A673 (cell line): Measurements from ENCODE around the gene KLF17. TPM values are rescaled to one million over a fixed set of nuclear protein-coding genes. Genes with fewer than 3 reads are reported as not detected.

ENCODE experiments used
- BruUV-seq: library from RNA; stranded (reverse); fragments of 400-500 nt; replicated peaks from 2 replicates; lab custom pipeline; 2021; lab: Mats Ljungman, UMichigan
- CTCF ChIA-PET: fragments of 300-600 bp; sonication (Branson Sonifier 250); formaldehyde crosslinking; loops from one replicate; lab custom pipeline; 2022; ENCODE audit warnings: antibody characterized with exemption; lab: Charles Lee
- POLR2A ChIA-PET: fragments of 300-600 bp; sonication (Branson Sonifier 250); formaldehyde crosslinking; loops from one replicate; lab custom pipeline; 2022; ENCODE audit warnings: antibody characterized with exemption; ENCODE audit not compliant: low non-redundant PET; lab: Charles Lee
- DNase-seq: peaks from one replicate; pipeline ENCODE4 v3.0.0-alpha.2; 2015; ENCODE audit warnings: low spot score
- H3K27ac ChIP-seq: fragments of 200-600 bp; sonication (generic); 2 replicates; pipeline ENCODE4 v1.5.1; 2016; ENCODE audit warnings: mixed run types, low read depth, mild to moderate bottlenecking, mixed read lengths, antibody characterized with exemption, low read length; ENCODE audit not compliant: poor library complexity, severe bottlenecking
- H3K27me3 ChIP-seq: fragments of 200-600 bp; sonication (generic); replicated peaks from 2 replicates; pipeline ENCODE4 v1.6.1; 2017; ENCODE audit warnings: mixed run types, low read depth, mild to moderate bottlenecking, mixed read lengths, antibody characterized with exemption, low read length; ENCODE audit not compliant: insufficient read depth, poor library complexity
- H3K36me3 ChIP-seq: fragments of 200-600 bp; sonication (generic); 2 replicates; pipeline ENCODE4 v1.6.1; 2016; ENCODE audit warnings: mixed run types, mild to moderate bottlenecking, mixed read lengths, antibody characterized with exemption, low read length; ENCODE audit not compliant: insufficient read depth, poor library complexity, severe bottlenecking
- H3K4me1 ChIP-seq: fragments of 200-600 bp; sonication (generic); 2 replicates; pipeline ENCODE4 v1.6.1; 2017; ENCODE audit warnings: mixed run types, mild to moderate bottlenecking, mixed read lengths, antibody characterized with exemption, low read length; ENCODE audit not compliant: insufficient read depth, poor library complexity, severe bottlenecking
- H3K4me3 ChIP-seq: fragments of 200-600 bp; sonication (generic); 2 replicates; pipeline ENCODE4 v1.5.1; 2016; ENCODE audit warnings: low read depth, mixed run types, mild to moderate bottlenecking, mixed read lengths, low read length; ENCODE audit not compliant: poor library complexity, severe bottlenecking
- H3K9me3 ChIP-seq: fragments of 200-600 bp; sonication (generic); 2 replicates; pipeline ENCODE4 v1.6.1; 2016; ENCODE audit warnings: mixed run types, low read depth, mild to moderate bottlenecking, mixed read lengths, antibody characterized with exemption, low read length; ENCODE audit not compliant: poor library complexity, severe bottlenecking
- CTCF ChIP-seq: fragments of 300-800, 200-600 bp; sonication (generic); conservative IDR thresholded peaks from 2 replicates; pipeline ENCODE4 v1.5.1; 2017; ENCODE audit warnings: low read depth, mild to moderate bottlenecking, antibody characterized with exemption, low read length, moderate library complexity, mixed read lengths
- EZH2 ChIP-seq: fragments of 200-600 bp; sonication (generic); IDR thresholded peaks from 2 replicates; pipeline ENCODE4 v1.6.1; 2017; ENCODE audit warnings: borderline replicate concordance, low read depth, mild to moderate bottlenecking, mixed read lengths, antibody characterized with exemption, low read length; ENCODE audit not compliant: poor library complexity, severe bottlenecking
- intact Hi-C: fragments of 100-400 bp; cut with micrococcal nuclease; formaldehyde crosslinking; loops from one replicate; pipeline ENCODE4 v1.10.0; 2022; ENCODE audit not compliant: unreplicated experiment
- total RNA-seq: library from RNA; stranded (reverse); gene quantifications from 2 replicates; pipeline ENCODE4 v1.2.3, GENCODE V29; 2021

The KLF17 gene
- total RNA-seq, 1 experiment from 2014 or later: not detected

GRCh38 chr1:44170281-44170823 lies 51.7 kb downstream of the KLF17 start:
- H3K9me3 ChIP-seq: no peaks in the 10 kb centered on the region
- CTCF ChIA-PET: no interaction called here
- H3K27me3 ChIP-seq: no peaks in the 10 kb centered on the region

GRCh38 chr1:44174630-44175029 lies 56.0 kb downstream of the KLF17 start:
- no TSS peak for BruUV-seq
- no peak for TF ChIP-seq EZH2
- TF ChIP-seq CTCF: no peak
- Histone ChIP-seq H3K27ac (no peak overlapping the region), H3K4me3 (no peak overlapping the region), H3K4me1 (no peaks in the 10 kb centered on the region), H3K9me3 (no peaks in the 10 kb centered on the region), H3K36me3 (no peaks in the 10 kb centered on the region), H3K27me3 (no peaks in the 10 kb centered on the region)
- intact Hi-C loops: no loop called here
- no peak for DNase-seq
- ChIA-PET POLR2A (no interaction called here), CTCF (no interaction called here)

More at GRCh38 chr1:44170281-44170823, 51.7 kb downstream of the KLF17 start:
- no peaks in the 10 kb centered on the region for H3K36me3 ChIP-seq
- TF ChIP-seq CTCF (no peak), EZH2 (no peak)
- POLR2A ChIA-PET: interaction anchor here (0.5 kb wide), 1 partner anchor 108 kb away, joined by 3 read pairs; no protein-coding TSS in a partner anchor
- intact Hi-C loops: no loop called here
- no peak overlapping the region for H3K27ac ChIP-seq
- BruUV-seq: no TSS peak
- DNase-seq: no peak
- H3K4me1 ChIP-seq: no peaks in the 10 kb centered on the region
- H3K4me3 ChIP-seq: no peak overlapping the region

Other genes starting within 250 kb of the KLF17 start
- 25.1 and 28.1 TPM in 2 replicates for gene ARTN, start 185.0 kb upstream of the KLF17 start, total RNA-seq
- 44.1 and 53.4 TPM in 2 replicates for gene IPO13, start 171.9 kb upstream of the KLF17 start, total RNA-seq
- 44.8 and 52.8 TPM in 2 replicates for gene DPH2, start 148.8 kb upstream of the KLF17 start, total RNA-seq
- 153 and 181 TPM in 2 replicates for gene ATP6V0B, start 143.9 kb upstream of the KLF17 start, total RNA-seq
- gene B4GALT2, start 139.6 kb upstream of the KLF17 start, total RNA-seq: 71.5 and 76.4 TPM in 2 replicates
- gene CCDC24, start 127.2 kb upstream of the KLF17 start, total RNA-seq: 5.6 and 7.9 TPM in 2 replicates
- 31.4 and 40.8 TPM in 2 replicates for gene SLC6A9, start 87.4 kb upstream of the KLF17 start, total RNA-seq
- not detected in 2 replicates for gene KLF18, start 22.8 kb downstream of the KLF17 start, total RNA-seq
- 37.3 and 41.0 TPM in 2 replicates for gene DMAP1, start 94.7 kb downstream of the KLF17 start, total RNA-seq
- gene ERI3, start 236.4 kb downstream of the KLF17 start, total RNA-seq: 95.4 and 97.9 TPM in 2 replicates